HFF-Myc (cell line): ENCODE data around the gene DHCR7.

Experiments used
- DNase-seq: peaks from one replicate; pipeline ENCODE4 v3.0.0-alpha.2; 2011; ENCODE audit warnings: low read depth; ENCODE audit errors: extremely low read depth
- H3K4me3 ChIP-seq: replicated peaks from 2 replicates; pipeline ENCODE4 v1.5.1; 2011; ENCODE audit warnings: low read depth, mild to moderate bottlenecking, control low read depth, low read length
- CTCF ChIP-seq: IDR thresholded peaks from 2 replicates; pipeline ENCODE4 v1.5.1; 2012; ENCODE audit warnings: mild to moderate bottlenecking, low read depth, low read length, control low read depth; ENCODE audit errors: missing control alignments

Gene DHCR7

GRCh38 chr11:71490044-71490730 is 42.0 kb upstream of the DHCR7 start:
- TF ChIP-seq CTCF = no peak

GRCh38 chr11:71489311-71490043 is 41.3 kb upstream of the DHCR7 start:
- DNase-seq = peak; percentile 2
- no peak for TF ChIP-seq CTCF
- H3K4me3 ChIP-seq = no peak overlapping the region

More at GRCh38 chr11:71490044-71490730, 42.0 kb upstream of the DHCR7 start:
- DNase-seq = no peak
- no peak overlapping the region for H3K4me3 ChIP-seq

DNA sequence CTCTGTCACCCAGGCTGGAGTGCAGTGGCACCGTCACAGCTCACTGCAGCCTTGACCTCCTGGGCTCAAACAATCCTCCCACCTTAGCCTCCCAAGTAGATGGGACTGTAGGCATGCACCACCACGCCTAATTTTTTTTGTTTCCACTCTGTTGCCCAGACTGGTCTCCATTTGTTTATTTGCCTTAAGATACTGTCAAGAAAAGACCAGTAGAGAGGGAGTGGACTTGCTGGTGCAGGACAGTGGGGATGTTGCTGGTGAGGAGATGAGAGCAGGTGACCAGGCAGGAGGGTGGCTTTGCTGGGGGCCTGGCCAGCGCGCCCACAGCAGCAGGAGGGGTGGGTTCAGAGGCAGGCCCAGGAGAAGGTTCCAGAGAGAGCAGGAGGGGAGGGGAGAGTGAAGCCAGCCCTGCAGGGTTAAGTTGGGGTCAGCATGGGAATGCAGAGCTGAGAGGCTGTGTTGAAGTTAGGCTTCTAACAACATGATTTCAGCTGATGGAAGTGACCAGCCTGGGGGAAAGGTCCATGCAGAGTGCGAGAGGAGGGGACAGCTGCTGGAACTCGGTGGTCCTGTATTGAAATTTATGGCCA is 40.6 kb upstream of the DHCR7 start:
- no peak overlapping the region for H3K4me3 ChIP-seq
- no peak for DNase-seq
- TF ChIP-seq CTCF = no peak

DNA sequence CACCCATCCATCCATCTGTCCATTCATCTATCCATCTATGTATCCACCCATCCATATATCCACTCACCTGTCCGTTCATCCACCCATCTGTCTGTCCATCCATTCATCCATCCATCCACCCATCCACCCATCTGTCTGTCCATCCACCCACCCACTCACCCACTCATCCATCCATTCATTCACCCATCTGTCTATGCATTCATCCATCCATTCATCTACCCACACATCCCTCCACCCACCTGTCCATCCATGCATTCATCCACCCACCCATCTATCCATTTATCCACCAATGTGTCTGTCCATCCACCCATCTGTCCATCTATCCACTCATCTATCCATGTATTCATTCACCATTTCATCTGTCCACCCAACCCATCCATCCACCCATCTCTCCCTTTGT is 38.1 kb upstream of the DHCR7 start:
- no peak for DNase-seq
- no peak for TF ChIP-seq CTCF
- H3K4me3 ChIP-seq = no peak overlapping the region

GRCh38 chr11:71485466-71485865 is 37.3 kb upstream of the DHCR7 start:
- no peak for TF ChIP-seq CTCF
- H3K4me3 ChIP-seq = no peak overlapping the region
- DNase-seq = no peak

- H3K4me3 ChIP-seq = no peak overlapping the region
- no peak for DNase-seq
- TF ChIP-seq CTCF = no peak
Observed at GRCh38 chr11:71485063-71485399, 36.8 kb upstream of the DHCR7 start.
